ENCODE measurements around the gene POLN.

POLN gene

GRCh38 chr4:2070421-2071251 lies 171.3 kb downstream of the POLN start:
- peaks cover 0 to 13% of the 10 kb centered on the region in 2 donors for H3K27me3 ChIP-seq (ENCODE audit: control insufficient read depth in 1 of 2, insufficient read depth in 2 of 2, low read length in 2 of 2)
- H3K27ac ChIP-seq (ENCODE audit: low read depth, low read length), result no peak overlapping the region
- no peaks in the 10 kb centered on the region for H3K36me3 ChIP-seq (ENCODE audit: insufficient read depth, low read length)
- no peaks in the 10 kb centered on the region for H3K4me1 ChIP-seq (ENCODE audit: insufficient read depth, low read length)
- no peak overlapping the region for H3K4me3 ChIP-seq (ENCODE audit: low read depth in 1 of 2, low read length in 2 of 2)
- H3K9ac ChIP-seq (ENCODE audit: low read length), result no peak overlapping the region
- no peaks in the 10 kb centered on the region for H3K9me3 ChIP-seq (ENCODE audit: low read length)

DNA sequence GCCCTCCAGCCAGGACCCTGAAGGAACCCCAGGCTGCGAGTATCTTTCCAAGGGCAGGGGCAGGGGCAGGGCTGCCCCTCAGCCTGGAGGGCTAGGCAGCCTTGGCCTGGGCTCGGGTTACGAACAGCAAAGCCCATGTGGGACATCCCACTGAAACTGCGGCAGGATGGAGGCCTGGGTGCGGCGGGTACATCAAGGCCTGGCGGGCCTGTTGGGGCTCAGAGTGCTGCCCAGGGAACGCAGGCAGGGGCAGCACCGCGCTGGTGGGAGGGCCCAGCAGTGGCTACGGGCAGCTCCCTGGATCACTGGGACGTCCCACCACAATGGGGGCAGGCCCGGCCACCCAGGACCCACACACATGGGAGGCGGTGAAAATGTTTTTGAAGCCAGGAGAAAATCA lies 171.9 kb downstream of the POLN start:
- Histone ChIP-seq H3K27me3 (ENCODE audit: control insufficient read depth in 1 of 2, insufficient read depth in 2 of 2, low read length in 2 of 2) (peaks cover 0 to 17% of the 10 kb centered on the region in 2 donors), H3K4me1 (ENCODE audit: insufficient read depth, low read length) (no peaks in the 10 kb centered on the region), H3K27ac (ENCODE audit: low read depth, low read length) (no peak overlapping the region), H3K9me3 (ENCODE audit: low read length) (no peaks in the 10 kb centered on the region), H3K4me3 (ENCODE audit: low read depth in 1 of 2, low read length in 2 of 2) (no peak overlapping the region), H3K36me3 (ENCODE audit: insufficient read depth, low read length) (no peaks in the 10 kb centered on the region), H3K9ac (ENCODE audit: low read length) (no peak overlapping the region)

DNA sequence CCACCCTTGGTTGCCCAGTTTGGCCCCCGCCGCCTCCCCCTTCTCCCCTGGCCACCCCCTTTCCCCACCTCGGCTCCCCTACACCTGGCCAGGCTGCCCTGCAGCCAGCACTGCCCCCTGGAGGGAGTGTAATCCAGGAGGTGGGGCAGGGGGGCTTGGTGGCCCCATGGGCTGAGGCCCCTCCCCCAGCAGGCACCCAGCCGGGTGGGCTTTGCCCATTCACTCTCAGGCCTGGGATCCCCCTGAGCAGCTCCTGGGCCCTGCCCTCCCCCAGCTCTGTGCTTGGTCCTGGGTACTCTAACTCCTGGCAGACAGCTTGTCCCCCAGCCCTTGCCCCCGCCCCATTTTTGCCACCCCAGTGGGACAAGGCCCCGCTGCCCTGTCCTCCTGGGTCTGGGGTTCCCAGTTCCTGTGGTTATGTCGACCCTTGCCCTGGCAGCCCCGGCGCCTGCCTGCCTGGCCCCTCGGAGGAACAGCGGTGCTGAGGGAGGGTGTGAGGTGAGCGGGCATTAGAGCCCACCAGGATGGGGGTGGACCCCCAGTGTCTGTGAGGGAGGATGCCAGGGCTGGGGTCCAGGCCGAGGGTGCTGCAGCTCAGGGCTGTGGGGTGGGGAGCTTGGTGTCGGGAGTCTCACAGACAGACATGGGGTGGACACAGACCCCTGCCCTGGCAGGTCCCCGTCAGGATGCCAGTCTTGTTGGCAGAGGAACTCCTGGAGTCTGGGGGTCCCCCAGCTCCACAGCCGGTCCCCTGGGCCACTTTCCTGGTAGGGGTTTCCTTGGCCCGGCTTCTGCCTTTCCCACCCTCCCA lies 172.6 kb downstream of the POLN start:
- Histone ChIP-seq H3K27me3 (ENCODE audit: control insufficient read depth in 1 of 2, insufficient read depth in 2 of 2, low read length in 2 of 2) (peaks cover 0 to 22% of the 10 kb centered on the region in 2 donors), H3K9me3 (ENCODE audit: low read length) (no peaks in the 10 kb centered on the region), H3K4me3 (ENCODE audit: low read depth in 1 of 2, low read length in 2 of 2) (no peak overlapping the region), H3K9ac (ENCODE audit: low read length) (no peak overlapping the region), H3K27ac (ENCODE audit: low read depth, low read length) (no peak overlapping the region), H3K4me1 (ENCODE audit: insufficient read depth, low read length) (no peaks in the 10 kb centered on the region), H3K36me3 (ENCODE audit: insufficient read depth, low read length) (no peaks in the 10 kb centered on the region)

- Histone ChIP-seq H3K36me3 (ENCODE audit: insufficient read depth, low read length) (no peaks in the 10 kb centered on the region), H3K4me1 (ENCODE audit: insufficient read depth, low read length) (no peaks in the 10 kb centered on the region), H3K9ac (ENCODE audit: low read length) (no peak overlapping the region), H3K27ac (ENCODE audit: low read depth, low read length) (no peak overlapping the region), H3K9me3 (ENCODE audit: low read length) (no peaks in the 10 kb centered on the region), H3K4me3 (ENCODE audit: low read depth in 1 of 2, low read length in 2 of 2) (no peak overlapping the region), H3K27me3 (ENCODE audit: control insufficient read depth in 1 of 2, insufficient read depth in 2 of 2, low read length in 2 of 2) (peaks cover 0 to 22% of the 10 kb centered on the region in 2 donors)
Measured at GRCh38 chr4:2068566-2068965, 173.4 kb downstream of the POLN start.

DNA sequence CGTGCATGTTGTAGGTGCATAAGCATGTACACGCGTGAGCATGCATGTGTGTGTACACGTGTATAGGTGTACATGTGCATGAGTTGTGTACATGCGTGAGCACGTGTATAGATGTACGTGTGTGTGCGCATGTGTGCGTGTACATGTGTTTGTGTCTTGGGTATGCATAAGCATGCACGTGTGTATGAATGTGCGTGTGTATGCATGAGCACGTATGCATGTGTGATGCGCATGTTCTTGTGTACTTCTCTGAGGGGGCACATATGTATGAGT lies 173.8 kb downstream of the POLN start:
- H3K27me3 ChIP-seq (ENCODE audit: control insufficient read depth in 1 of 2, insufficient read depth in 2 of 2, low read length in 2 of 2), result peaks cover 0 to 27% of the 10 kb centered on the region in 2 donors
- no peak overlapping the region for H3K4me3 ChIP-seq (ENCODE audit: low read depth in 1 of 2, low read length in 2 of 2)
- no peaks in the 10 kb centered on the region for H3K9me3 ChIP-seq (ENCODE audit: low read length)
- no peaks in the 10 kb centered on the region for H3K4me1 ChIP-seq (ENCODE audit: insufficient read depth, low read length)
- H3K36me3 ChIP-seq (ENCODE audit: insufficient read depth, low read length), result no peaks in the 10 kb centered on the region
- H3K9ac ChIP-seq (ENCODE audit: low read length), result no peak overlapping the region
- H3K27ac ChIP-seq (ENCODE audit: low read depth, low read length), result no peak overlapping the region

DNA sequence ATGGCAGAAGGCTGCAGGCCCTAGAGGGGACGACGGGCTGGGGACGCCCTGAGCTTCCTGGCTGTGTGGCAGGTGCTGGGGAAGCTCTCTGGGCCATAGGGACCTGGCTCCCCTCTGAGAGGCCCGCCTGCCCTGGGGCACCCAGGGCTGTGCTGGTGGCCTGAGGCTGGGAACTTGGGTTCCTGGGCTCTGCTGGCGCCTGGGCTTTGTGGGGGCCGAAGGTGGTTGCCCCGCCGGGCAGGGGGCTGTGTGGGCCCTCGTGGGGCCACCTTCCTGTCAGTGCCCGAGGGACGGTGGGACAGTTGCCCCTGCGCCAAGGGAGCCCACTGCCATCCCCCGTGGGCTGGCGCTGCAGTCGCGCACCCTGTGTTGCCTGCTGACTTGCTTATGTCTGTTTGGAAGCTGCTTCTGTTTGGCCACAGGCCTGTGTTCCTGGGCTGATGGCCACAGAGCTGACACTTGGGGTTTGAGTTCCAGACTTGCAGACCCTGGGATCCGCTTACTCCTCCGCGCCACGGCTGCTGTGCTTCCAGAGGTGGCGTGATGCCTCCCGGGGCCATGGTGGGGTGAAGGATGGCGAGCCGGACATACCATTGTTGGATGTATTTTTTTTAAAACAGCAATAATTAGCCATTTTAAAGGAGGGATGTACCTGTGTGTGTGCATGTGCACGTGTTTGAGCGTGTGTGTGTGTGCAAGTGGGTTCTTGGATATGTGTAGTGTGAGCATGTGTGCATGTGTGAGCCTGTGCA lies 174.3 kb downstream of the POLN start:
- Histone ChIP-seq H3K4me3 (ENCODE audit: low read depth in 1 of 2, low read length in 2 of 2) (no peak overlapping the region), H3K27ac (ENCODE audit: low read depth, low read length) (no peak overlapping the region)

DNA sequence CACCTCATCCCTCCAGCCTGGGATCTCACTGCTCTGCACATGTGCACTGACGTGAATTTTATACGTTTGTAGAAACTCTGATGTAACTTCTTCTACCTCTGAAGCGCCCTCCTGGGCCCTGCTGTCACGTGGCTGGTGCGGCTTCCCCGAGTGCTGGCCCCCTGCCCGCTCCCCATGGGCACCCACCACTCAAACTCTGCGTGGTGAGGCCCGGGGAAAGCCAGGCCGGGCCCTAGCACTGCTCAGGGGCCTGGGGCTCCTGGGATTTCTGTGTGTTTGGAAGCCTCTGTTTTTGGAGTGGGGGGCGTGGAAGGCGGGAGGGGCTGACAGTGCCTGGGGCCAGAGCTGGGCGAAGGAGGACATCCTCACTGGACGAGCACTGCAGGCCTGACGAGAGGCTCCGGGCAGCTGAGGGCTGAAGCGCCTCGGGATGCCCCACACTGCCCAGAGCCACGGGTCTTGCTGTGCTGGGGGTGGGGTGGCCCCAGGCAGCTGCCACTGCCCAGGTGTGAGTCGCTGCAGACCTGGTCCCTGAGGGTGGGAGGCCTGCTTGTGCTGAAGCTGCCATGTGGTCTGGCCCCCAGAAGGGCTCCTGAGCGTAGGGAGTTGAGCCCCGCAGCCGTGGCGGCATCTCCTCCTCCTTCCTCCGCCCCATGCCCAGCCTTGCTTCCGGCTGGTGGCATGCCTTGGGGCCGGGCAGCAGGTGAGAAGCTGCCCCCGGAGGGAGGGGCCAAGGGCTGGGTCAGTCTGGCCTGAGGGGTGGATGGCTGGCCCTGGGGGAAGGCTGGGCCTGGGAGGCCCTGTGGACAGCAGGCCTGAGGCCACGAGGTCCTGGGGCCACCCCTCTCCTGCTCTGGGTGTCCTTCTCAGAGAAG lies 175.1 kb downstream of the POLN start:
- peaks cover 0 to 39% of the 10 kb centered on the region in 2 donors for H3K27me3 ChIP-seq (ENCODE audit: control insufficient read depth in 1 of 2, insufficient read depth in 2 of 2, low read length in 2 of 2)
- H3K36me3 ChIP-seq (ENCODE audit: insufficient read depth, low read length), result no peaks in the 10 kb centered on the region
- no peak overlapping the region for H3K9ac ChIP-seq (ENCODE audit: low read length)
- no peak overlapping the region for H3K4me3 ChIP-seq (ENCODE audit: low read depth in 1 of 2, low read length in 2 of 2)
- H3K27ac ChIP-seq (ENCODE audit: low read depth, low read length), result no peak overlapping the region
- no peaks in the 10 kb centered on the region for H3K4me1 ChIP-seq (ENCODE audit: insufficient read depth, low read length)
- no peaks in the 10 kb centered on the region for H3K9me3 ChIP-seq (ENCODE audit: low read length)

More for the DNA sequence above, 174.3 kb downstream of the POLN start:
- Histone ChIP-seq H3K27me3 (ENCODE audit: control insufficient read depth in 1 of 2, insufficient read depth in 2 of 2, low read length in 2 of 2) (peaks cover 0 to 31% of the 10 kb centered on the region in 2 donors), H3K9me3 (ENCODE audit: low read length) (no peaks in the 10 kb centered on the region), H3K36me3 (ENCODE audit: insufficient read depth, low read length) (no peaks in the 10 kb centered on the region), H3K9ac (ENCODE audit: low read length) (no peak overlapping the region), H3K4me1 (ENCODE audit: insufficient read depth, low read length) (no peaks in the 10 kb centered on the region)

- Histone ChIP-seq H3K27ac (ENCODE audit: low read depth, low read length) (no peak overlapping the region), H3K4me3 (ENCODE audit: low read depth in 1 of 2, low read length in 2 of 2) (no peak overlapping the region)
Measured at GRCh38 chr4:2066011-2066551, 175.8 kb downstream of the POLN start.

GRCh38 chr4:2065106-2065930 lies 176.6 kb downstream of the POLN start:
- peaks cover 0 to 54% of the 10 kb centered on the region in 2 donors for H3K27me3 ChIP-seq (ENCODE audit: control insufficient read depth in 1 of 2, insufficient read depth in 2 of 2, low read length in 2 of 2)
- no peaks in the 10 kb centered on the region for H3K9me3 ChIP-seq (ENCODE audit: low read length)
- no peak overlapping the region for H3K9ac ChIP-seq (ENCODE audit: low read length)
- no peak overlapping the region for H3K4me3 ChIP-seq (ENCODE audit: low read depth in 1 of 2, low read length in 2 of 2)
- no peaks in the 10 kb centered on the region for H3K36me3 ChIP-seq (ENCODE audit: insufficient read depth, low read length)
- H3K4me1 ChIP-seq (ENCODE audit: insufficient read depth, low read length), result no peaks in the 10 kb centered on the region
- H3K27ac ChIP-seq (ENCODE audit: low read depth, low read length), result no peak overlapping the region

More at GRCh38 chr4:2066011-2066551, 175.8 kb downstream of the POLN start:
- Histone ChIP-seq H3K4me1 (ENCODE audit: insufficient read depth, low read length) (no peaks in the 10 kb centered on the region), H3K36me3 (ENCODE audit: insufficient read depth, low read length) (no peaks in the 10 kb centered on the region), H3K27me3 (ENCODE audit: control insufficient read depth in 1 of 2, insufficient read depth in 2 of 2, low read length in 2 of 2) (peaks cover 0 to 46% of the 10 kb centered on the region in 2 donors), H3K9me3 (ENCODE audit: low read length) (no peaks in the 10 kb centered on the region), H3K9ac (ENCODE audit: low read length) (no peak overlapping the region)

Data from muscle layer of colon (tissue), 2 donors.